Activated T-cell treated with anti-CD3 and anti-CD28 coated beads for 48 hours (primary cell): ENCODE data around the gene TMEM52B.
"Not testable (repeated sequence)": the region's sequence is repeated elsewhere in the genome, so short reads cannot be mapped to it uniquely, and the experiment has no call there.

Experiments used
- DNase-seq: peaks from one replicate; pipeline ENCODE4 v3.0.0-alpha.2; 2020; ENCODE audit warnings: low read depth

TMEM52B gene

GRCh38 chr12:10211940-10212738 is 33.3 kb downstream of the TMEM52B start:
- DNase-seq, result peak; percentile 83

- DNase-seq, result peak; percentile 73
Observed at GRCh38 chr12:10212739-10213131, 33.9 kb downstream of the TMEM52B start, which contains the start of gene GABARAPL1. Gene GABARAPL1, plus strand, starts transcription at chr12:10212877. Its CDS starts 253 bp downstream, at chr12:10213130.

GRCh38 chr12:10213168-10214135 is 34.6 kb downstream of the TMEM52B start:
- peak; percentile 73 for DNase-seq

GRCh38 chr12:10214136-10214894 is 35.5 kb downstream of the TMEM52B start:
- DNase-seq, result no peak

GRCh38 chr12:10214895-10215267 is 36.0 kb downstream of the TMEM52B start:
- DNase-seq, result no peak

GRCh38 chr12:10215436-10215835 is 36.6 kb downstream of the TMEM52B start:
- DNase-seq, result no peak

GRCh38 chr12:10215946-10216345 is 37.1 kb downstream of the TMEM52B start:
- not testable (repeated sequence) for DNase-seq

GRCh38 chr12:10218021-10218420 is 39.2 kb downstream of the TMEM52B start:
- DNase-seq, result no peak

GRCh38 chr12:10220398-10221077 is 41.7 kb downstream of the TMEM52B start:
- DNase-seq, result no peak

GRCh38 chr12:10221846-10222245 is 43.0 kb downstream of the TMEM52B start:
- DNase-seq, result no peak

- no peak for DNase-seq
Observed at GRCh38 chr12:10223208-10223607, 44.4 kb downstream of the TMEM52B start.

GRCh38 chr12:10225426-10225825 is 46.6 kb downstream of the TMEM52B start:
- DNase-seq, result not testable (repeated sequence)

GRCh38 chr12:10226086-10226485 is 47.3 kb downstream of the TMEM52B start:
- no peak for DNase-seq

- no peak for DNase-seq
Observed at GRCh38 chr12:10226731-10227130, 47.9 kb downstream of the TMEM52B start.

GRCh38 chr12:10227648-10228047 is 48.8 kb downstream of the TMEM52B start:
- no peak for DNase-seq

- no peak for DNase-seq
Observed at GRCh38 chr12:10234562-10234961, 55.7 kb downstream of the TMEM52B start.

GRCh38 chr12:10235761-10236631 is 57.2 kb downstream of the TMEM52B start:
- DNase-seq, result peak; percentile 18

- no peak for DNase-seq
Observed at GRCh38 chr12:10236720-10237119, 57.9 kb downstream of the TMEM52B start.

- no peak for DNase-seq
Observed at GRCh38 chr12:10238526-10238925, 59.7 kb downstream of the TMEM52B start.

GRCh38 chr12:10241290-10241689 is 62.5 kb downstream of the TMEM52B start:
- no peak for DNase-seq
